ENCODE measurements around the gene FHIP2A.
A peak's percentile ranks its signal among the peaks of the same experiment; 100 is the strongest.
"Not testable (repeated sequence)": the region's sequence is repeated elsewhere in the genome, so short reads cannot be mapped to it uniquely, and the experiment has no call there.

FHIP2A gene

GRCh38 chr10:114821293-114821914 is at the start of gene FHIP2A:
Gene FHIP2A, plus strand, starts transcription at chr10:114821780. Its CDS starts 299 bp downstream, at chr10:114822079.
- DNase-seq = peak; percentile 92

DNA sequence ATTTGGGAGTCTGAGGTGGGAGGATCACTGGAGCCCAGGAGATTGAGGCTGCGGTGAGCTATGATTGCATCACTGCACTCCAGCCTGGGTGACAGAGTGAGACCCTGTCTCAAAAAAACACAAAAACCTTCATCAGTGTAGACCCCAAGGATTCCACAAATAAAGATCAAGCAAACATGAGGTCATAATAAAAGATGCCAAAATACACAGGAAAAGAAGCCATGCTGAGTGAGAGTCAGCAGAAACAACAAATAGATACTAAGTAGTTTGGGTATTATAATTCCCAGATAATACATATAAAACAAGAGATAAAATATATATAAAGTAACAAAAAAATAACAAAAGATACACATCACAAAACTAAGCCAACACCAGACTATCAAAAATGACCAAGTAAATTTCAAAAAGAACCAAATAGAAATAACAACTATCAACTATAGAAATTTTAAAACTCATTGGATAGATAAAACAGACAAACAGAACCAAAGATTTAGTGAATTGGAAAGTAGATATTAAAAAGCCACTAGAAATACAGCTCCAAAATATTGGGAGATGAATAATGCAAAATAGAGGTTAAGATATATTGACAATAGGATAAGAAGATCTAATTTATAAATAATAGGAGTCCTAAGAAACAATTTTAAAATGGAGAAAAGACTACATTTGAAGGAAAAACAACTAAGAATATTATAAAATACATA is 48.9 kb upstream of the FHIP2A start:
- DNase-seq = no peak

DNA sequence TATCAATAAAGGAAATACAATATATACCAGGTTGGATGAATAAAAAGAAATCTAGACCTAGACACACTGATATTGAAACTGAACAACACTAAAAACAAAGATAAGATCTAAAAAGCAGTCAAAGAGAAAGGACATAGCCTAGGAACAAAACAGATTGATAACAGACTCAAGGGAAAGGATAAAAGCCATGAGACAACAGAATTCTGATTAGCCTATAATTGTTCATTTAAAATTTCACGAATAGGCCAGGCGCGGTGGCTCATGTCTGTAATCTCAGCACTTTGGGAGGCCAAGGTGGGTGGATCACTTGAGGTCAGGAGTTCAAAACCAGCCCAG is 48.4 kb upstream of the FHIP2A start:
- no peak for DNase-seq

DNA sequence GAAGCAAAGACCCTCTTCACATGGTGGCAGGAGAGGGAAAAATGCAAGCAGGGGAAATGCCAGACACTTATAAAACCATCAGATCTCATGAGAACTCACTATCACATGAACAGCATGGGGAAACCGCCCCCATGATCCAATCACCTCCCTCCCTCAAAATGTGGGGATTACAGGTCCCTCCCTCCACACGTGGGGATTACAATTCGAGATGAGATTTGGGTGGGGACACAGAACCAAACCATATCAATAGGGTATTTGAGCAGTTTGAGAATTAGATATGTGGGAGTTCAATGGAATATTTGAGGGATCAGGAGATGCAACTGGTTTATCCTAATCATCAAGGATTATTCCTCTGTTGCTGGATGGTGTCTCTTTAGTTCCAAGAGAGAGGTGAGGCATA is 46.5 kb upstream of the FHIP2A start:
- DNase-seq = not testable (repeated sequence)

- no peak for DNase-seq
Observed at GRCh38 chr10:114777415-114777814, 44.2 kb upstream of the FHIP2A start.

DNA sequence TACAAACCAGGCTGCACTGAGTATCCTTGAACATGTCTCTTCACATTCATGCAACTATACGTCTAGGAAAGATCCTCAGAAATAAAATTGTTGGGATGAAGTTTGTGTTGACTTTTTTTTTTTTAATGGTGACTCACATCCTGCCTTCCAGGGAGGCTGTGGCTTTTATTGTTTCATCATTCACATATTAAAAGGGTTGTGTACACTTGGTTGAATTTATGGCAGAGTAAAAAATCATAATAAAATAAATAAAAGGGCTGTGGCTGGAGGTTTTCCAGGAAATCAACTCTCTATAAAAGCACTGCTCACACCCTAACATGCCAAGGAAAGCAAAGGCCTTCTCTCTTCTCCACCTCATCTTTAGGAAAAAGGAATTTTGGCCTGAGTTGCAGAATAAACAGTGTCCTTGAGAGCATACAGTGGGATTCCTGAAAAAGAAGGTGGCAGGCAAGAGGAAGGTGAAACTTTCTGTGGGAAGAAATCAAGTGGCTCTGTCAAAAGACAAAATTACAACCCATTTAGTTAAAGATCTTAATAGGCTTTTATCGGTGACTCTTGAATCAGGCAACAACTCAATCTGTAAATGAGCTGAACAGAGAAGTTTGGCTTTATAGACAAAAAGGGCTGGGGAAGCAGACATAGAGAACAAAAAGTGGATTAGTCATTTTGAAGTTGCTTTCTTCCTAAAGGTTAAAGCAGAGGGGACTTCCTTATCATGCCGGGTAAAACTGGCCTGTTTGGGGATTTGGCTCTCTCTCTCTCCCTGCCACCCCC is 41.6 kb upstream of the FHIP2A start:
- DNase-seq = no peak

- DNase-seq = no peak
Observed at GRCh38 chr10:114780577-114781184, 40.9 kb upstream of the FHIP2A start.

GRCh38 chr10:114782666-114783065 is 38.9 kb upstream of the FHIP2A start:
- no peak for DNase-seq

- DNase-seq = no peak
Observed at GRCh38 chr10:114783686-114784085, 37.9 kb upstream of the FHIP2A start.

GRCh38 chr10:114786492-114786891 is 35.1 kb upstream of the FHIP2A start:
- DNase-seq = peak; percentile 20

DNA sequence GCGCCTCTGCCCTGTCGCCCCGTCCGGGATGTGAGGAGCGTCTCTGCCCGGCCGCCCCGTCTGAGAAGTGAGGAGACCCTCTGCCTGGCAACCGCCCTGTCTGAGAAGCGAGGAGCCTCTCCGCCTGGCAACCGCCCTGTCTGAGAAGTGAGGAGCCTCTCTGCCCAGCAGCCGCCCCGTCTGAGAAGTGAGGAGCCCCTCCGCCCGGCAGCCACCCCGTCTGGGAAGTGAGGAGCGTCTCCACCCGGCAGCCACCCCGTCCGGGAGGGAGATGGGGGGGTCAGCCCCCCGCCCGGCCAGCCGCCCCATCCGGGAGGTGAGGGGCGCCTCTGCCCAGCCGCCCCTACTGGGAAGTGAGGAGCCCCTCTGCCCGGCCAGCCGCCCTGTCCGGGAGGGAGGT is 34.4 kb upstream of the FHIP2A start:
- DNase-seq = not testable (repeated sequence)

DNA sequence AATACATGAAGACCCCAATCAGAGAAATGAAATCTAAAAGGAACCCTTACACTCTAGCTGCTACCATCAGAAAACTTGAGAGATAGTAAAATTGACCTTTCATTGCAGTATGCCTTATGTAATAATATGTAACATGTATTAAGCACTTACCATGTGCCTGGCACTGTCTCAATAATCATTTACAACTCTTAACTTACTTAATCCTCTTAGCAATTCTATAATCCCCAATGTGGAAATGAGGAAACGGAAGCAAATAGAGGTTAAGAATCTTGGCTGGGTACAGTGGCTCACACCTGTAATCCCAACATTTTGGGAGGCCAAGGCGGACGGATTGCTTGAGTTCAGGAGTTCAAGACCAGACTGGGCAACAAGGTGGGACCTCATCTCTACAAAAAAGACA is 29.8 kb upstream of the FHIP2A start:
- DNase-seq = no peak

DNA sequence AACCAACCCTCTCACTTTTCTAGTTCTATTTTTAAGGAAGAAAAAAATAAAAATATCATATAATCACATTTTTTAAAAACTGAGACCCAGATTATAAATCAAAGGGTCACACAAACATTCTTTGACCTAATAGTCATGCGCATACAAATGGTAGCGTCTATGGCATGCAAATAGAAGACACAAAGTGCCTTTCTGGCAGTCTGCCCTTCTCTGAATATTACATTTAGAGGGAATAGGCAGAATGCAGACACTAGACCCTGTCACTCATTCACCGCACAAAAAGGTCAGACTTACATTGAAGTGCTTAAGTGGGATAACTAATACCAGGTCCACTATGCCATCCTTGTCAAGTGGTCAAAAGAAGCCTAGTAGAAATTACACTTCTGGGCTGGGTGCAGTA is 26.5 kb upstream of the FHIP2A start:
- DNase-seq = no peak

- no peak for DNase-seq
Observed at GRCh38 chr10:114800361-114800760, 21.2 kb upstream of the FHIP2A start.

- no peak for DNase-seq
Observed at GRCh38 chr10:114801411-114801813, 20.2 kb upstream of the FHIP2A start.

DNA sequence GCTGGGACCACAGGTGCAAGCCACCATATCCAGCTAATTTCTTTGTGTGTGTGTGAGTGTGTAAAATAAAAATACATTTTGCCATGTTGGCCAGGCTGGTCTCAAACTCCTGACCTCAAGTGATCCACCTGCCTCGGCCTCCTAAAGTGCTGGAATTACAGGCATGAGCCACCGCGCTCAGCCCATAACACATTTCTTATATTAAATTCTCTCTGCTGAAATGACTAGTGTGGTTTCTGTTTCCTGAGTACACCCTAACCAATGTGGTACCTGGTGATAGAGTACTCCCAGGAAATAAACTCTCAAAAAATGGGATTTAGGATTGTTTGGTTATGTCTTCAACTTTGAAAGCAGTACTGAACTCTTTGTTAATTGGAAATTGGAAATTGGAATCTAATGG is 19.4 kb upstream of the FHIP2A start:
- no peak for DNase-seq

DNA sequence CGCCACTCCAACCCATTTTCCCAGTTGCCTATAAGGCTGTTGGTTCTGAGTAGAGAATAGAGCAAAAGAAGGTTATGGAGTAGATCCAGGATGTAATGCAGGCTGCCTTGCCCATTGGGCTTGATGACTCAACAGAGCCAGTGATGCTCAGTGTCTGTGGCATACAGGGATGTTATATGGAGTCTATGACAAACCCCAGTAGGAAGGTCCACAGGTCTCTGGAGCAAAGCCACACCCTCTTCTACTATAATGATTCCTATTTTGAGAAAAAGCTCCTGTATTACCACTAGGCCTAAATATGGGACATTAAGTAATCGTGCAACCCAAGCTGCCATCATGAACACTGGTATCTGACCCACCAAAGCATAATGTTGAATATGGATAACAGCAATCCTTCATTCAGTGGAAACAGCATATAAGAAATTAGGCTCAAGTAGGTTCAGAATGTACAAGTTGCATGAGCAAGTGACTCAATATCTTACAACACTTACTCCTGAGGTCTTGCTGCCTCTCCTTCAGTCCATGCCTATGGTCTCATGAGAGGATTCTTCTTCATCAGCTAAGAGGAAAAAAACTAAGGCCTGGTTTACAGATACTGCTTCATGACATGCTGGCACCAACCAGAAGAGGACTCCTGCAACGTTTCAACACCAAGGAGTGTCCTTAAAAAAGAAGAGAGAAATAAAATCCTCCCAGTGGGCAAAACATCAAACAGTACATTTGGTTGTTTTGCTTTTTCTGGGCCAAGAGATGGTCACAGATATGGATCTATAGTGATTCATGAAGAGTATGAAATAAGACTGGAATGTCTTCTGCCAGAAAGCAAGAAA is 14.8 kb upstream of the FHIP2A start:
- DNase-seq = no peak

DNA sequence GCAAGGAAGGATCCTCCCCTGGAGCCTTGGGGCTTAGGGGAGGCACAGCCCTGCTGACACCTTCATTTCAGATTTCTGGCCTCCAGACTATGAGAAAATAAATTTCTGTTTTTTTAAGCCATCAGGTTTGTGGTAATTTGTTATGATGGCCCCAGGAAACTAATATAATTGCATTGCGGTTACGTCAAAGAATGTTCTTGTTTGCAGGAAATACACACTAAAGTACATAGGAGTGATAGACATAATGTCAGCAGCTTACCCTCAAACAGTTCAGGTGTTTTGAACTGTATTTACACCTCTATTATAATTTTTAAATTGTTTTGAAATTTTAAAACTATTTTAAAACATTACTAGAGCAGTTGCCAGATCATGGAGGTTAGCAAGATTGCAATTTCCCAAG is 12.6 kb upstream of the FHIP2A start:
- no peak for DNase-seq

GRCh38 chr10:114810926-114811325 is 10.7 kb upstream of the FHIP2A start:
- no peak for DNase-seq

DNA sequence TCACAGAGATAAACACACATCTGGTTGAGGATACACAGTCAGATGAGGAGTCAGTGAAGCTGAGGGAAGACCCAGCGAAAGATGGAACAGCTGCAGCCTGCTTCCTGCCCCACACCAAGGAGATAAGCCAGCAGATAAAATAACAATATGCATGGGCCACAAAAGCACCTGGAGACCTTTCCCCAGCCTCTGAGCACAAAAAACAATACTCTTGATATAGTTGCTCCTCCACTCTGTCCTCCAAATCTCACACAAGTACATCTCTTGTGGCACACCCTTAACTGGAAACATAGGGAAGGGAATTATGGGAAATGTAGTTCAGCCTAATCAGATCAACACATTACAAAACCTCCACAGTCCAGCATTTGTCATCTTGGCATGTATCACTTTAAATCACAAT is 9.7 kb upstream of the FHIP2A start:
- DNase-seq = no peak

- no peak for DNase-seq
Observed at GRCh38 chr10:114815791-114816190, 5.8 kb upstream of the FHIP2A start.

GRCh38 chr10:114816308-114816707 is 5.3 kb upstream of the FHIP2A start:
- no peak for DNase-seq

- DNase-seq = no peak
Observed at GRCh38 chr10:114819322-114819721, 2.3 kb upstream of the FHIP2A start.
